Measurements from ENCODE around the gene PHLDB2.

The PHLDB2 gene

DNA sequence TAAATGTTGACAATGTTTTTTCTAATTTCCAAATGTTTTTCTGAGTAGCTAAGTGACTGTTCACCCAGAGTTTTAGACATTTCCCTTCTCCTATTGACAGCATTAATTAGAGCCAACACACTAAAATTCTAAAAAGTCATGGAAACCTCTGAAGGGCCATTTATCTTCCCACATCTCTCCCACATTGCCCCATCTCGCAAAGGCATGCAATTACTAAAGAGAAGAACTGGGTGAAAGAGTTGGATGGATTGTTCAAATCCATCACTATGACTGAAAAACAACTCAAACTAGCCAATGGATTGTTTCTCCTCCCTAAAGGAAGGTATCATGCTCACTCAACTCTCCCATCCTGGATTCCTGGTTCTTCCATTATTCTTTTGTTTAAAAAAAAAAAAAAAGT lies 30.0 kb upstream of the PHLDB2 start:
- TF ChIP-seq, protein P1, sequence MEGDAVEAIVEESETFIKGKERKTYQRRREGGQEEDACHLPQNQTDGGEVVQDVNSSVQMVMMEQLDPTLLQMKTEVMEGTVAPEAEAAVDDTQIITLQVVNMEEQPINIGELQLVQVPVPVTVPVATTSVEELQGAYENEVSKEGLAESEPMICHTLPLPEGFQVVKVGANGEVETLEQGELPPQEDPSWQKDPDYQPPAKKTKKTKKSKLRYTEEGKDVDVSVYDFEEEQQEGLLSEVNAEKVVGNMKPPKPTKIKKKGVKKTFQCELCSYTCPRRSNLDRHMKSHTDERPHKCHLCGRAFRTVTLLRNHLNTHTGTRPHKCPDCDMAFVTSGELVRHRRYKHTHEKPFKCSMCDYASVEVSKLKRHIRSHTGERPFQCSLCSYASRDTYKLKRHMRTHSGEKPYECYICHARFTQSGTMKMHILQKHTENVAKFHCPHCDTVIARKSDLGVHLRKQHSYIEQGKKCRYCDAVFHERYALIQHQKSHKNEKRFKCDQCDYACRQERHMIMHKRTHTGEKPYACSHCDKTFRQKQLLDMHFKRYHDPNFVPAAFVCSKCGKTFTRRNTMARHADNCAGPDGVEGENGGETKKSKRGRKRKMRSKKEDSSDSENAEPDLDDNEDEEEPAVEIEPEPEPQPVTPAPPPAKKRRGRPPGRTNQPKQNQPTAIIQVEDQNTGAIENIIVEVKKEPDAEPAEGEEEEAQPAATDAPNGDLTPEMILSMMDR (IDR thresholded peaks at IDR 0.05; ENCODE audit: poor library complexity, severe bottlenecking): no peak
- no peak for ATAC-seq (ENCODE audit: low read depth)
- H3K9me3 ChIP-seq (ENCODE audit: severe bottlenecking): no peaks in the 10 kb centered on the region
- no peaks in the 10 kb centered on the region for H3K4me1 ChIP-seq (ENCODE audit: insufficient read depth, poor library complexity, severe bottlenecking)
- no peaks in the 10 kb centered on the region for H3K27me3 ChIP-seq (ENCODE audit: insufficient read depth, poor library complexity, severe bottlenecking)
- peaks cover 19% of the 10 kb centered on the region for H3K36me3 ChIP-seq (ENCODE audit: low read depth)
- H3K27ac ChIP-seq (ENCODE audit: poor library complexity, severe bottlenecking): peak overlapping the region; percentile 3
- DNase-seq (ENCODE audit: low spot score): no peak
- no peak overlapping the region for H3K4me3 ChIP-seq (ENCODE audit: severe bottlenecking)

DNA sequence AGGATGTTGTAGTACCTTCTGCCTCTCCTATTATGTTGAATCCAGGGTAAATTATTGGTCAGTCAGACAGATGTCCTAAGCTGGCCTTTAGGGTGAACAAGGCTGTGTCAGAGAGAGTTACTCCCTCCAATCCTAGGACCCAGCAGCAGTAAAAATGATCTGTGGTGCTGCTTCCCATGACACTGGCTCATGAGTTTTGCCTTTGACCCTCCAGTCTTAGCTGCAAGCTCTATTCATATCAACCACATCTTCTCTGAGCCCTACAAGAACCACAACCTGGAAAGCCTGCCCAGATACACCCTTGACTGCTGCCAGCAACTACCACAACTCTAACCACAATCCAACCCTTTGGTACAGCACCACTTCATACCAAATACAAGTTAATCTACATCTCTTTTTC lies 27.2 kb upstream of the PHLDB2 start:
- H3K27me3 ChIP-seq (ENCODE audit: insufficient read depth, poor library complexity, severe bottlenecking): no peaks in the 10 kb centered on the region
- no peak overlapping the region for H3K27ac ChIP-seq (ENCODE audit: poor library complexity, severe bottlenecking)
- ATAC-seq (ENCODE audit: low read depth) (peak; percentile 58), DNase-seq (ENCODE audit: low spot score) (no peak)
- peaks cover 6% of the 10 kb centered on the region for H3K36me3 ChIP-seq (ENCODE audit: low read depth)
- TF ChIP-seq, protein P1 (IDR thresholded peaks at IDR 0.05; ENCODE audit: poor library complexity, severe bottlenecking): no peak
- H3K4me1 ChIP-seq (ENCODE audit: insufficient read depth, poor library complexity, severe bottlenecking): no peaks in the 10 kb centered on the region
- no peaks in the 10 kb centered on the region for H3K9me3 ChIP-seq (ENCODE audit: severe bottlenecking)
- H3K4me3 ChIP-seq (ENCODE audit: severe bottlenecking): no peak overlapping the region

DNA sequence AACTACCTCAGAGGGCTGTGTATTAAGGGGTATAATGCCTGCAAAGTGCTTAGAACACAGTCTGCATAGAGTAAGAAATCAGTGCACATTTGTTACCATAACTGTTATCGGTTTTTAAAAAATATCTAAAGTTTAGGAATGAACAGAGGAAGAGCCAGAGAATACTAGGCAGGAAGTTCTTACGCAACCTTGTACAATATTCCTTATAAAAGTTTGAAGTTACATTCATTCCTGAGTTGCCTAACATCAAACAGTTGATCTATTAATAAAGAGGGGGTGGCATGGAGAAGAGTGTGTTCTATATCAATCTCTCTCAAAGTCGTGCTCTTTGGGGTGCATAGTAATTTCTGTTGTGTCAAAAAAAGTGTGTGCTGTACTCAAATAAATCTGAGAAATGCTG lies 22.0 kb upstream of the PHLDB2 start:
- Histone ChIP-seq H3K9me3 (ENCODE audit: severe bottlenecking) (no peaks in the 10 kb centered on the region), H3K4me3 (ENCODE audit: severe bottlenecking) (no peak overlapping the region), H3K27ac (ENCODE audit: poor library complexity, severe bottlenecking) (no peak overlapping the region), H3K27me3 (ENCODE audit: insufficient read depth, poor library complexity, severe bottlenecking) (no peaks in the 10 kb centered on the region), H3K4me1 (ENCODE audit: insufficient read depth, poor library complexity, severe bottlenecking) (no peaks in the 10 kb centered on the region), H3K36me3 (ENCODE audit: low read depth) (peaks cover 12% of the 10 kb centered on the region; the same call in 1 of the 2 replicates)
- ATAC-seq (ENCODE audit: low read depth) (no peak), DNase-seq (ENCODE audit: low spot score) (no peak)
- TF ChIP-seq, protein P1 (IDR thresholded peaks at IDR 0.05; ENCODE audit: poor library complexity, severe bottlenecking): no peak

DNA sequence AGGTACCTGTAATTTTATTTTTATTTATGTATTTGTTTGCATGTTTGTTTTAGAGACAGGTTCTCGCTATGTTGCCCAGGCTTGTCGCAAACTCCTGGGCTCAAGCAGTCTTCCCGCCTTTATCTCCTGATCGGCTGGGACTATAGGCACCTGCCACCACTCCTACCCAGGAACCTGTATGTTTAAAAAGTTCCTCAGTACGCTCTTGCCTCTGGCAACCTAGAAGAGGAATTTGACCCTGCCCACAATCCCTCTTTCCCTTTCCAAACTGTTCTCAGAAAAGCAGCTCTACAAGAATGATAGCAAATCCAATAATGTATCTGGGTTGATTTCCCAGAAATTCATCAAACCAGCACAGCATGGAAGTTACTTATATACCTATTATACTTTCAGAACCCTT lies 20.9 kb upstream of the PHLDB2 start:
- TF ChIP-seq, protein P1 (IDR thresholded peaks at IDR 0.05; ENCODE audit: poor library complexity, severe bottlenecking): no peak
- peaks cover 12% of the 10 kb centered on the region; the same call in 1 of the 2 replicates for H3K36me3 ChIP-seq (ENCODE audit: low read depth)
- H3K4me1 ChIP-seq (ENCODE audit: insufficient read depth, poor library complexity, severe bottlenecking): no peaks in the 10 kb centered on the region
- H3K27me3 ChIP-seq (ENCODE audit: insufficient read depth, poor library complexity, severe bottlenecking): no peaks in the 10 kb centered on the region
- no peaks in the 10 kb centered on the region for H3K9me3 ChIP-seq (ENCODE audit: severe bottlenecking)
- ATAC-seq (ENCODE audit: low read depth): no peak
- H3K27ac ChIP-seq (ENCODE audit: poor library complexity, severe bottlenecking): no peak overlapping the region
- H3K4me3 ChIP-seq (ENCODE audit: severe bottlenecking): no peak overlapping the region
- DNase-seq (ENCODE audit: low spot score): no peak

DNA sequence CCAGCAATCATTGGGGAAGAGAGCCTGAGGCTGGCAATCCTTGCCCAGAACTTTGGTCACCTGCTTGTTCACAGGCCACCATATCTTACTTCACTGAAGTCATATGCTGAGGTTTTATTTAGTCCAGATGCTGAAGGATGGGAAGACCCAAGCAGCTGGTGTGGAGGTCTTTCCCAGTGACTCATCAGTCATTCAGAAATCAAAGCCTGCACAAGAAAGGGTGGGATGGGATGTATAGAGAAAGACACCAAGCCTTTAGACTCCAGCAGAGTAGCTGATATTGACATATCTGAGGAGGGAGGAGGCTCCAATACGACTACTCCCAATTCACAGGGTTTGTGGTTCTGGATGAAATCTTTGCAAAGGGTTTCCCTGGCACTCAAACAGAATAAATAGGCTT lies 13.0 kb upstream of the PHLDB2 start:
- Histone ChIP-seq H3K36me3 (ENCODE audit: low read depth) (peaks cover 29% of the 10 kb centered on the region), H3K27ac (ENCODE audit: poor library complexity, severe bottlenecking) (peak overlapping the region; percentile 73), H3K27me3 (ENCODE audit: insufficient read depth, poor library complexity, severe bottlenecking) (no peaks in the 10 kb centered on the region), H3K4me3 (ENCODE audit: severe bottlenecking) (no peak overlapping the region), H3K4me1 (ENCODE audit: insufficient read depth, poor library complexity, severe bottlenecking) (peaks cover 40% of the 10 kb centered on the region), H3K9me3 (ENCODE audit: severe bottlenecking) (no peaks in the 10 kb centered on the region)
- DNase-seq (ENCODE audit: low spot score): no peak
- TF ChIP-seq, protein P1 (IDR thresholded peaks at IDR 0.05; ENCODE audit: poor library complexity, severe bottlenecking): no peak
- no peak for ATAC-seq (ENCODE audit: low read depth)

Data from RWPE2 (cell line).